ENCODE data around the gene TTC28. TPM values are rescaled to one million over a fixed set of nuclear protein-coding genes. Genes with fewer than 3 reads are reported as not detected.

Gene TTC28
- total RNA-seq, 4 donors from 2014 or later, result 49.8 to 99.7 (median 79.7) TPM

DNA sequence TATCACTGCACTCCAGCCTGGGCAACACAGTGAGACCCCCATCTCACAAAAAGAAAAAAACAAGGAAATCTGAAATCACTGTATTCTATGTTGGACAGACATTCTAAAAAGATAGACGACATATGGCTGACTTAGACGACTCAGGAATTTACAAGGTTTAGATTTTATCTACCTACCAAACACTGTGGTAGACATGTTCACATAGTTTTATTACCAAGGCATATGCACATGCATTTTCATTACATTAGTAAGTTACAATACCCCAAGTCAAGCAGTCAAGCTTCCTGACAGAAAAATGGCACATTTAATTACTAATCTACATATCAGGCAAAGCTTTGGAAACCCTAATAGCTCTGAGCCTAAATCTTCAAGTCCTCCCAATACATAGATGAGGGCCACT is 262.2 kb downstream of the TTC28 start:
- no peak for TF ChIP-seq POLR2A (IDR thresholded peaks at IDR 0.05)
- TF ChIP-seq, protein P1, sequence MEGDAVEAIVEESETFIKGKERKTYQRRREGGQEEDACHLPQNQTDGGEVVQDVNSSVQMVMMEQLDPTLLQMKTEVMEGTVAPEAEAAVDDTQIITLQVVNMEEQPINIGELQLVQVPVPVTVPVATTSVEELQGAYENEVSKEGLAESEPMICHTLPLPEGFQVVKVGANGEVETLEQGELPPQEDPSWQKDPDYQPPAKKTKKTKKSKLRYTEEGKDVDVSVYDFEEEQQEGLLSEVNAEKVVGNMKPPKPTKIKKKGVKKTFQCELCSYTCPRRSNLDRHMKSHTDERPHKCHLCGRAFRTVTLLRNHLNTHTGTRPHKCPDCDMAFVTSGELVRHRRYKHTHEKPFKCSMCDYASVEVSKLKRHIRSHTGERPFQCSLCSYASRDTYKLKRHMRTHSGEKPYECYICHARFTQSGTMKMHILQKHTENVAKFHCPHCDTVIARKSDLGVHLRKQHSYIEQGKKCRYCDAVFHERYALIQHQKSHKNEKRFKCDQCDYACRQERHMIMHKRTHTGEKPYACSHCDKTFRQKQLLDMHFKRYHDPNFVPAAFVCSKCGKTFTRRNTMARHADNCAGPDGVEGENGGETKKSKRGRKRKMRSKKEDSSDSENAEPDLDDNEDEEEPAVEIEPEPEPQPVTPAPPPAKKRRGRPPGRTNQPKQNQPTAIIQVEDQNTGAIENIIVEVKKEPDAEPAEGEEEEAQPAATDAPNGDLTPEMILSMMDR (IDR thresholded peaks at IDR 0.05), result no peak
- Histone ChIP-seq H3K4me1 (peaks cover 10 to 17% of the 10 kb centered on the region in 2 donors), H3K27ac (no peak overlapping the region), H3K9me3 (no peaks in the 10 kb centered on the region), H3K36me3 (no peaks in the 10 kb centered on the region), H3K4me3 (replicated peaks in 1 of 3) (no peak overlapping the region), H3K27me3 (no peaks in the 10 kb centered on the region)
- intact Hi-C loops (cut with DNase I), result no loop called here
- WGBS, 2 donors, result 95 to 96% methylated on average over 2 of the region's 2 CpGs
- DNase-seq, result no peak

DNA sequence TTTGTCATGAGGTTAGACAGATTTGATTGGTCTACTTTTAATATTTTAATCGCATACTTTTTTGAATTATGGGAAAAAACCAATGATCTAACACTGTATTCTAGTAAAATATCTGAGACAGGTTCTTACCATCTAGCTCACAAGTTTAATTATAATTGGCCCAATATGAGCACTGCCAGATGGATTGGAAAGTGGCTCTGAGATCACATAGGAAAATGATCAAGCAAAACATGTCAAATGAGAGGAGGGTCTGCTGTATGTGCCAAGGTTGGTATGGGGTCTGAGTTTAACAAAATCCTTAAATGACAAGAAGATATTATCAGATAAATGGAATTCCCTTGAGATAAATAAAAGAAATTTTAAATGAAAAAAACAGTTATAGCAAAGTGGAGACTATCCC is 264.7 kb downstream of the TTC28 start:
- intact Hi-C loops (cut with DNase I), result no loop called here
- WGBS, 2 donors, result 97% methylated on average over 1 of the region's 1 CpG
- Histone ChIP-seq H3K4me1 (peaks cover 10% of the 10 kb centered on the region in 2 donors), H3K27ac (no peak overlapping the region), H3K4me3 (replicated peaks in 1 of 3) (no peak overlapping the region), H3K27me3 (no peaks in the 10 kb centered on the region), H3K9me3 (no peaks in the 10 kb centered on the region), H3K36me3 (no peaks in the 10 kb centered on the region)
- no peak for TF ChIP-seq POLR2A (IDR thresholded peaks at IDR 0.05)
- TF ChIP-seq, protein P1 (IDR thresholded peaks at IDR 0.05), result no peak
- DNase-seq, result no peak

DNA sequence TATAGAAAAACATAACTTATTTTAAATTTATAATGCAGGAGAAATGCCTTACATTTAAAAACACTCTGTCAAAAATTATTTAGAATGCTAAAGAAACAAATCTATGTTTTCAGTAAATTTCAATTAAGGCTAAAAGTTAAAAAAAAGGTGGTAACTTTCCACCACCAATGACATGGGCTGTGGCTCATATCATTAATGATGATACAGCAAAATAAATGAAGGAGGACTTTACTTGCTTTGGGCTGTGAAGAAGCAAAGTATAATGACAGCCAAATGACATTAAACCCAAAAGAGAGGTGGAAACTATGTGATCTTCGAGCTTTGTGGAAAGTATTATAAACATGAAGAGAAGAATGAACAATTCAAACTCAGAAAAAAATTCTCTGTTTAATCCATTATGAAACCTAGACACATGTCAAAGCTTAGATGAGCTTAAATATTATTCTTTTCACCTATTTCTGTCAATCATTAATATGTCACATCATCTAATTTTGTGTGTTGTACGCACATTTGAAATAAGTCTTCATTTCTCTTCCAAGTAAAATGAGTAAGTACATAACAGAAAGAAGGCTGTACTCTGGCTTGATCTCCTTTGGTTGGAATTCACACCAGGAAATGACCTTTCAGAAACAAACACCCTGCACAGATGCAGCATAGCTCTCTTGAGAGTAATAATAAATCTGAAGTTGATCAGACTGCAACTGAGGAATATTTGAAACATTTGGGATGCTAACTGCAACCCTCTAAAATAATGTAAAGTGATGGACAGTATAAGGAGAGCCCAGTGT is 265.8 kb downstream of the TTC28 start:
- no peaks in the 10 kb centered on the region for H3K36me3 ChIP-seq
- no peaks in the 10 kb centered on the region for H3K27me3 ChIP-seq
- H3K4me3 ChIP-seq (replicated peaks in 1 of 3), result no peak overlapping the region
- no peaks in the 10 kb centered on the region for H3K9me3 ChIP-seq
- H3K27ac ChIP-seq, result no peak overlapping the region
- TF ChIP-seq, protein P1 (IDR thresholded peaks at IDR 0.05), result no peak
- no peak for TF ChIP-seq POLR2A (IDR thresholded peaks at IDR 0.05)
- no peak for DNase-seq
- intact Hi-C loops (cut with DNase I), result no loop called here
- 69 to 81% methylated on average over 2 of the region's 2 CpGs for WGBS, 2 donors
- peaks cover 0 to 5% of the 10 kb centered on the region in 2 donors for H3K4me1 ChIP-seq

DNA sequence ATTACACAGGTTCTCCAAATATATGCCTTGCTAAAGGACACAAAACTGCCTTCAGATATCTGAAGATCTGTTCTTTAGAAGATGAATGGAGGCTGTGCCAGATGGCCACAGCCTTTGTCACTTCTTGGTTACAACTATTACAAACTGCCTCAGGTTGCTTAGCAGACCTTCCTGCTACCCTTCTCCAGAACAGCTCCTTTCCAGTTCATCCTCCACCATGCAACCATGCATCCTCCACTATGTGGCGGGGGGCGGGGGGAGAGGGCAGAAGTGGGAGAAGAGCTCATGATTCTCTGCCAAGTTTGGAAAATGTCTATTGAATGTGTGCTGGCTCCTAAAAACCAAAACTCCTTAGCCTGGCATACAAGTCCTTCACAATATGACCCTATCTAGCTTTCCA is 267.5 kb downstream of the TTC28 start:
- H3K27me3 ChIP-seq, result no peaks in the 10 kb centered on the region
- no peak overlapping the region for H3K4me3 ChIP-seq (replicated peaks in 1 of 3)
- H3K9me3 ChIP-seq, result no peaks in the 10 kb centered on the region
- peaks cover 0 to 5% of the 10 kb centered on the region in 2 donors for H3K4me1 ChIP-seq
- no peak for DNase-seq
- TF ChIP-seq, protein P1 (IDR thresholded peaks at IDR 0.05), result no peak
- no peak for TF ChIP-seq POLR2A (IDR thresholded peaks at IDR 0.05)
- H3K27ac ChIP-seq, result no peak overlapping the region
- no peaks in the 10 kb centered on the region for H3K36me3 ChIP-seq
- intact Hi-C loops (cut with DNase I), result no loop called here
- WGBS, 2 donors, result 83 to 92% methylated on average over 2 of the region's 2 CpGs

DNA sequence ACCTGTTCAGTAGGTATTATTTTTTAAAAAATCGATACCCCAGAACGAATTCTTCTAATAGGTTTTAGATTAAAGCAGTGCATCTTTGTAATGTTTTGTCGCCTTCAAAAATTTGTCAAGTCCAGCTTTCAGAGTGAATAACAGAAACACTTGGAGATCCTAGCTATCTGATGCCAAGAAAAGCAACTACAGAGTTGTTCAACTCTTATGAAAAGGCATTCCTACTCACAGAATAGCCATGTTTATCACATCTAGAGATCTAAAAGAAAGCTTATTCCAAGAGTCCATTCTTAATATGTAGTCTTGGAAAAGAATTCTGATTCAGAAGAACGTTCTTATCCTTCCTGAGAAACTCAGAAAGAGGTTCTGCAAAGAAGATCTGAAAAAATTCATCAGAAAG is 268.5 kb downstream of the TTC28 start:
- Histone ChIP-seq H3K4me3 (replicated peaks in 1 of 3) (no peak overlapping the region), H3K9me3 (no peaks in the 10 kb centered on the region), H3K4me1 (peaks cover 0 to 5% of the 10 kb centered on the region in 2 donors), H3K27me3 (no peaks in the 10 kb centered on the region), H3K27ac (no peak overlapping the region), H3K36me3 (no peaks in the 10 kb centered on the region)
- 66 to 73% methylated on average over 4 of the region's 4 CpGs for WGBS, 2 donors
- intact Hi-C loops (cut with DNase I), result no loop called here
- DNase-seq, result no peak
- TF ChIP-seq, protein P1 (IDR thresholded peaks at IDR 0.05), result no peak
- no peak for TF ChIP-seq POLR2A (IDR thresholded peaks at IDR 0.05)

Measured in thyroid gland (tissue), 4 donors.